OCI-LY7 (cell line): ENCODE results near the gene ACSM3.

ENCODE experiments used
- EZH2phosphoT487 ChIP-seq: fragments of 200-600 bp; sonication (generic); IDR thresholded peaks from 2 replicates; pipeline ENCODE4 v1.6.1; 2018; ENCODE audit warnings: low read depth, borderline replicate concordance, mild to moderate bottlenecking, mixed run types, antibody characterized with exemption, low read length, moderate library complexity, mixed read lengths
- TF ChIP-seq, protein P1 (sequence below): fragments of 200-600 bp; sonication (generic); conservative IDR thresholded peaks from 2 replicates; pipeline ENCODE4 v1.5.1; 2014; ENCODE audit warnings: mild to moderate bottlenecking, antibody characterized with exemption, low read length, moderate library complexity, mixed read lengths

DNA sequence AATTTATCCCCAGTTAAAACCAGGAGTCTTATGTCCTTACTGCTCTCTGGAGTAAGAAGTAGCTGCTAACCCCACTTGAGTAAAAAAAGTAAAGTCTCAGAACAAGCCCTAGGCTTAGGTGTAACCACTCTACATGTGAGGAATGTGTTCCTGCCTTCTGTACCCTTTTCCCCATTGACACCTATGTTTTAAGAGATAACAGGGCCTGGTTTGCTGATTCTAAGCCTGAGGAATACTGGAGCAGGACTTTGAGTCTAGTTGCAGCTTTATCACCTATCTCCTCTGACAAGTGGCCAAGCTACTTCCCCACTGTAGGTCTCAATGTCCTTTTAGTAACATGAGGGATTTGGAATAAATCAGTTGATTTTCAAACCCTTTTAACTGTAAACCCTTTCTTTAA is 82.7 kb downstream of the ACSM3 start:
- TF ChIP-seq, protein P1, sequence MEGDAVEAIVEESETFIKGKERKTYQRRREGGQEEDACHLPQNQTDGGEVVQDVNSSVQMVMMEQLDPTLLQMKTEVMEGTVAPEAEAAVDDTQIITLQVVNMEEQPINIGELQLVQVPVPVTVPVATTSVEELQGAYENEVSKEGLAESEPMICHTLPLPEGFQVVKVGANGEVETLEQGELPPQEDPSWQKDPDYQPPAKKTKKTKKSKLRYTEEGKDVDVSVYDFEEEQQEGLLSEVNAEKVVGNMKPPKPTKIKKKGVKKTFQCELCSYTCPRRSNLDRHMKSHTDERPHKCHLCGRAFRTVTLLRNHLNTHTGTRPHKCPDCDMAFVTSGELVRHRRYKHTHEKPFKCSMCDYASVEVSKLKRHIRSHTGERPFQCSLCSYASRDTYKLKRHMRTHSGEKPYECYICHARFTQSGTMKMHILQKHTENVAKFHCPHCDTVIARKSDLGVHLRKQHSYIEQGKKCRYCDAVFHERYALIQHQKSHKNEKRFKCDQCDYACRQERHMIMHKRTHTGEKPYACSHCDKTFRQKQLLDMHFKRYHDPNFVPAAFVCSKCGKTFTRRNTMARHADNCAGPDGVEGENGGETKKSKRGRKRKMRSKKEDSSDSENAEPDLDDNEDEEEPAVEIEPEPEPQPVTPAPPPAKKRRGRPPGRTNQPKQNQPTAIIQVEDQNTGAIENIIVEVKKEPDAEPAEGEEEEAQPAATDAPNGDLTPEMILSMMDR: no peak
- TF ChIP-seq EZH2phosphoT487: no peak
